Body of pancreas (tissue), 4 donors: Measurements from ENCODE around the gene ADIPOR2. TPM values are rescaled to one million over a fixed set of nuclear protein-coding genes. Genes with fewer than 3 reads are reported as not detected.

ENCODE experiments used
- ATAC-seq: fragments of 150-250 bp; one replicate; pipeline ENCODE4 v1.9.1; 2016
- DNase-seq, 4 donors: peaks; one replicate each; pipeline ENCODE4 v3.0.0-alpha.2; 2019
- H3K27ac ChIP-seq, 4 donors: fragments of 200-600 bp; sonication (generic); 1 replicate in 3 of 4; 2 replicates in 1 of 4; pipeline versions ENCODE4 v1.5.1 to v1.6.1; 2016 to 2019; ENCODE audit warnings: mild to moderate bottlenecking in 1 of 4, mixed read lengths in 1 of 4, moderate library complexity in 1 of 4
- H3K27me3 ChIP-seq, 2 donors: fragments of 200-600 bp; sonication (generic); one replicate each; pipeline ENCODE4 v1.6.0; 2016; ENCODE audit warnings: mild to moderate bottlenecking in 1 of 2
- H3K36me3 ChIP-seq, 2 donors: fragments of 200-600 bp; sonication (generic); replicated peaks in 1 of 2; 2 replicates each; pipeline ENCODE4 v1.5.1; 2016; ENCODE audit warnings: low read depth in 2 of 2; ENCODE audit not compliant: insufficient read depth in 1 of 2
- H3K4me1 ChIP-seq: fragments of 200-600 bp; sonication (generic); one replicate; pipeline ENCODE4 v1.6.0; 2016
- H3K4me3 ChIP-seq, 2 donors: fragments of 200-600 bp; sonication (generic); 1 replicate in 1 of 2; 2 replicates in 1 of 2; pipeline ENCODE4 v1.5.1; 2016 to 2019
- H3K9me3 ChIP-seq, 3 donors: fragments of 200-600 bp; sonication (generic); 1 replicate in 2 of 3; 2 replicates in 1 of 3; pipeline ENCODE4 v1.5.1; 2016
- CTCF ChIP-seq, 7 experiments: fragments of 450-650 bp in 4 of 7; fragments of 200-600 bp in 3 of 7; sonication (generic) in 3 of 7; IDR thresholded peaks; one replicate each; pipeline ENCODE4 v1.5.1; 2016 to 2019; ENCODE audit warnings: antibody characterized with exemption in 7 of 7
- POLR2A ChIP-seq, 3 donors: fragments of 450-650 bp; IDR thresholded peaks; one replicate each; pipeline ENCODE4 v1.6.1; 2016; ENCODE audit warnings: antibody characterized with exemption in 3 of 3, mild to moderate bottlenecking in 2 of 3
- WGBS, 2 donors: methylation state at CpG; one replicate each; pipeline ENCODE4 v1.1.5; 2017; 5-methylcytosine and 5-hydroxymethylcytosine counted together
- intact Hi-C: fragments of 100-400 bp; cut with DNase I; formaldehyde crosslinking; loops from one replicate; pipeline ENCODE4 v1.15.1; 2023
- total RNA-seq, 2 donors: library from RNA; depleted of rRNA; stranded (reverse); fragments of >200 nt; gene quantifications; one replicate each; pipeline ENCODE4 v1.1.0, GENCODE V29; 2016

ADIPOR2 gene
- total RNA-seq, 2 donors from 2014 or later: 16.8 to 20.5 TPM

- no peak for TF ChIP-seq CTCF (IDR thresholded peaks at IDR 0.05)
- TF ChIP-seq POLR2A (IDR thresholded peaks at IDR 0.05): no peak
- no peaks in the 10 kb centered on the region for H3K9me3 ChIP-seq
- DNase-seq (no peak), ATAC-seq (no peak)
- H3K4me3 ChIP-seq: no peak overlapping the region
- intact Hi-C loops: no loop called here
- 76 to 94% methylated on average over 2 of the region's 2 CpGs for WGBS, 2 donors
- no peak overlapping the region for H3K27ac ChIP-seq
- H3K4me1 ChIP-seq: peaks cover 16% of the 10 kb centered on the region
- H3K27me3 ChIP-seq: no peaks in the 10 kb centered on the region
- H3K36me3 ChIP-seq: peaks cover 0 to 3% of the 10 kb centered on the region in 2 donors
Observed at GRCh38 chr12:1760566-1761382, 69.9 kb downstream of the ADIPOR2 start.

DNA sequence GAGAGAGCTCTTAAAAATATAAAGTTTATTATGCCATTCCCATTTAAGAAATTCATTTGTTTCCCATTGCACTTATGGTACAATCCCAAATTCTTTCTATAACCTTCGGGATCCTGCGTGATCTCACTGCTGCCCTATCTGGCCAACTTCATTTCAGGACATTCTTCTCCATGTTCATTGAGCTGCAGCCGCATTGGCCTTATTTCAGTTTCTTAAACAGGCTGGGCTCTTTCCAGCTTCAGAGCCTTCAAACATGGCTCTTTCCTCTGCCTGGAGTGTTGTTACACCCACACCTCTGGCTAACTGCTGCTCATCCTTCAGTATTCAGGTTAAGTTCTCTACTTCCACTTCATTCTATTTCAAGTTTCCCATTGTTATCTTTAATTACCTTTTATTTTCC, 71.0 kb downstream of the ADIPOR2 start:
- Histone ChIP-seq H3K27me3 (no peaks in the 10 kb centered on the region), H3K4me1 (peaks cover 23% of the 10 kb centered on the region), H3K4me3 (no peak overlapping the region), H3K36me3 (peaks cover 0 to 3% of the 10 kb centered on the region in 2 donors), H3K27ac (no peak overlapping the region), H3K9me3 (no peaks in the 10 kb centered on the region)
- TF ChIP-seq POLR2A (IDR thresholded peaks at IDR 0.05) (no peak), CTCF (IDR thresholded peaks at IDR 0.05) (no peak)
- WGBS, 2 donors: 73 to 97% methylated on average over 3 of the region's 3 CpGs
- no peak for DNase-seq
- intact Hi-C loops: no loop called here
- ATAC-seq: no peak

GRCh38 chr12:1763153-1763552, 72.3 kb downstream of the ADIPOR2 start:
- no peak for DNase-seq
- Histone ChIP-seq H3K36me3 (no peaks in the 10 kb centered on the region), H3K4me3 (no peak overlapping the region), H3K9me3 (no peaks in the 10 kb centered on the region), H3K4me1 (peaks cover 33% of the 10 kb centered on the region), H3K27me3 (no peaks in the 10 kb centered on the region), H3K27ac (no peak overlapping the region)
- intact Hi-C loops: no loop called here
- WGBS, 2 donors: 90% methylated on average over 2 of the region's 2 CpGs
- ATAC-seq: no peak
- no peak for TF ChIP-seq CTCF (IDR thresholded peaks at IDR 0.05)

- intact Hi-C loops: no loop called here
- no peak for ATAC-seq
- no peaks in the 10 kb centered on the region for H3K36me3 ChIP-seq
- no peak for TF ChIP-seq CTCF (IDR thresholded peaks at IDR 0.05)
- TF ChIP-seq POLR2A (IDR thresholded peaks at IDR 0.05): no peak
- H3K27me3 ChIP-seq: no peaks in the 10 kb centered on the region
- H3K4me3 ChIP-seq: no peak overlapping the region
- no peak for DNase-seq
- H3K27ac ChIP-seq: no peak overlapping the region
- no peaks in the 10 kb centered on the region for H3K9me3 ChIP-seq
- whole genome bisulfite sequencing, 2 donors: 41 to 46% methylated on average over 1 of the region's 1 CpG
- peaks cover 31% of the 10 kb centered on the region for H3K4me1 ChIP-seq
Observed at GRCh38 chr12:1766110-1766509, 75.2 kb downstream of the ADIPOR2 start.
